ENCODE results near the gene CLPSL2. TPM values are rescaled to one million over a fixed set of nuclear protein-coding genes. Genes with fewer than 3 reads are reported as not detected.
"Not testable (repeated sequence)": the region's sequence is repeated elsewhere in the genome, so short reads cannot be mapped to it uniquely, and the experiment has no call there.

Gene CLPSL2
- total RNA-seq, 4 donors from 2014 or later = not detected

DNA sequence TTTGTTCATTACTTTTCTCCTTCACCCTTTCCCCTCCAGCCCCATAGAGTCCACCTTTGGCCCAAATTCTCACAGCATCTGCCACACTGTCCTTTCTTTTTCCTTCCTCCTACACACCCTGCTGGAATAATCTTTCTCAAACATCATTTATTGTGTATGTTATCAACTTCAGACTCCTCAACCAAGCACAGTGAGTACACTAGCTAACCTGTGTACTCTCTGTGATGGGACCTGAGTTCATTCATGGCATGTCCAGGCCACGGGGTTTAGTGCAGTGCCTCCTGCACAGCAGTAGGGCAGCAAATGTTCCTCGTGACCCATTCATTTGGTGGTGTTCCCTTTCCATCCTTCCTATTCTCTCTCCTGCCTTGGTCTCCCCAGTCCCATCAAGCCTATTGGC lies 46.7 kb upstream of the CLPSL2 start:
- Histone ChIP-seq H3K27ac (peak overlapping the region; percentile 98 to 100 (median 100)), H3K27me3 (no peaks in the 10 kb centered on the region), H3K36me3 (no peaks in the 10 kb centered on the region), H3K9me3 (no peaks in the 10 kb centered on the region), H3K4me1 (peaks cover 17 to 86% (median 73%) of the 10 kb centered on the region in 4 donors), H3K4me3 (no peak overlapping the region)
- TF ChIP-seq POLR2A (IDR thresholded peaks at IDR 0.05) = no peak
- no peak for TF ChIP-seq CTCF (IDR thresholded peaks at IDR 0.05)
- TF ChIP-seq EP300 (IDR thresholded peaks at IDR 0.05) = no peak
- WGBS, 2 donors = 48 to 64% methylated on average over 2 of the region's 2 CpGs
- DNase-seq (ENCODE audit: low spot score in 2 of 2) = no peak

GRCh38 chr6:35730745-35731413 lies 45.5 kb upstream of the CLPSL2 start:
- DNase-seq (ENCODE audit: low spot score in 2 of 2) = peak in 1 of 2 donors; percentile 67
- peak overlapping the region; percentile 50 to 77 (median 64) for H3K4me3 ChIP-seq
- no peaks in the 10 kb centered on the region for H3K27me3 ChIP-seq
- H3K27ac ChIP-seq = peak overlapping the region; percentile 98 to 100 (median 100)
- 7 to 10% methylated on average over 15 of the region's 15 CpGs for WGBS, 2 donors
- no peaks in the 10 kb centered on the region for H3K36me3 ChIP-seq
- no peak for TF ChIP-seq POLR2A (IDR thresholded peaks at IDR 0.05)
- H3K4me1 ChIP-seq = peaks cover 14 to 80% (median 65%) of the 10 kb centered on the region in 4 donors
- no peaks in the 10 kb centered on the region for H3K9me3 ChIP-seq

GRCh38 chr6:35731414-35731735 lies 45.0 kb upstream of the CLPSL2 start:
- Histone ChIP-seq H3K4me1 (peaks cover 14 to 81% (median 62%) of the 10 kb centered on the region in 4 donors), H3K27ac (peak overlapping the region; percentile 98 to 100 (median 100)), H3K27me3 (no peaks in the 10 kb centered on the region), H3K9me3 (no peaks in the 10 kb centered on the region), H3K36me3 (no peaks in the 10 kb centered on the region), H3K4me3 (peak overlapping the region; percentile 50 to 77 (median 64))
- peak; percentile 97 to 100 for DNase-seq (ENCODE audit: low spot score in 2 of 2)
- 0% methylated on average over 17 to 19 of the region's 23 CpGs for WGBS, 2 donors
- TF ChIP-seq CTCF (IDR thresholded peaks at IDR 0.05) = no peak
- peak; percentile 72 to 81 for TF ChIP-seq POLR2A (IDR thresholded peaks at IDR 0.05)
- TF ChIP-seq EP300 (IDR thresholded peaks at IDR 0.05) = peak in 1 of 2 donors; percentile 81

DNA sequence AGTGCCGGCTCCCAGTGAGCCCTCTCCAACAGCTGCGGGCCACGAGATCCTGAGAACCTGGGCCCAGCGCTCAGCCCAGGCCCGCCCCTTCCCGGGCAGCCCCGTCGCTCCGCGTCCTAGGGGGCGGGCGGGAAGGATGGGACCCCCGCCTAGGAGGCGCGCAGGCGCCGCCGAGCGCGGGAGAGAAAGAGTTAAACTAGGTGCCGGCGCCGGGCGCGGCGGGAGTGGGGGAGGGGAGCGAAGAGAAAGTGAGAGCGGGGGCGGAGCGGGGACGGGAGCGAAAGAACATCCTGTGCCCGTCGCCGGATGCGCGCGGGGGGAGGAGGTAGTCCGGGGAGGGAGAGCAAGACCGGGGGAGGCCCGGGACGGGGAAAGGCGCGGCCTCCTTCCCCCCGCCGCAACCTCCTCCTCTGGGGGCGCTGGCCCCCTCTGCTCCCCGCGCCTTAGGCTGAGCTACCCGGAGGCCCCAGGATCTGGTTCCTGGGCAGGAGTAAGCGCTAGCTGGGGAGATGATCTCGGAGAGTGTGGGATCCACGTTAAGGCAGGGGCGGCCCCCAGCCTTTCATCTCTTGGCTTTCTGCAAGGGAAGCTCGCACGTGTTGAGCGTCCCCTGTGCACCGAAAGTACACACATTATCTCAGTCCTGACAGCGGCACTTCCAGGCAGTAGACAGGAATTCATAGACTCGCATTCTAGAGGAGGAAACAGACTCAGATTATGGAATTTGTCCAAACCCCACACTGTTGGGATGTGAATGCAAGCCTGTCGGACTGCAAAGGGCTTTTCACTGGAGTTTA lies 44.5 kb upstream of the CLPSL2 start:
- peak; percentile 97 to 98 for DNase-seq (ENCODE audit: low spot score in 2 of 2)
- Histone ChIP-seq H3K36me3 (no peaks in the 10 kb centered on the region), H3K27me3 (no peaks in the 10 kb centered on the region), H3K9me3 (no peaks in the 10 kb centered on the region), H3K4me3 (peak overlapping the region; percentile 50 to 77 (median 64)), H3K27ac (peak overlapping the region; percentile 98 to 100 (median 100)), H3K4me1 (peaks cover 14 to 77% (median 59%) of the 10 kb centered on the region in 4 donors)
- WGBS, 2 donors = 0 to 1% methylated on average over 54 to 56 of the region's 61 CpGs
- TF ChIP-seq POLR2A (IDR thresholded peaks at IDR 0.05) = peak; percentile 22 to 71
- TF ChIP-seq EP300 (IDR thresholded peaks at IDR 0.05) = peak; percentile 96
- peak in 2 of 5 experiments; percentile 51 to 58 for TF ChIP-seq CTCF (IDR thresholded peaks at IDR 0.05)

GRCh38 chr6:35733633-35734032 lies 42.8 kb upstream of the CLPSL2 start:
- Histone ChIP-seq H3K27me3 (no peaks in the 10 kb centered on the region), H3K36me3 (no peaks in the 10 kb centered on the region), H3K9me3 (no peaks in the 10 kb centered on the region), H3K4me3 (no peak overlapping the region), H3K27ac (peak overlapping the region; percentile 98 to 100 (median 100)), H3K4me1 (peaks cover 14 to 68% (median 51%) of the 10 kb centered on the region in 4 donors)
- no peak for TF ChIP-seq EP300 (IDR thresholded peaks at IDR 0.05)
- TF ChIP-seq CTCF (IDR thresholded peaks at IDR 0.05) = no peak
- no peak for TF ChIP-seq POLR2A (IDR thresholded peaks at IDR 0.05)
- DNase-seq (ENCODE audit: low spot score in 2 of 2) = no peak
- 91 to 93% methylated on average over 8 of the region's 8 CpGs for WGBS, 2 donors

GRCh38 chr6:35734319-35734718 lies 42.1 kb upstream of the CLPSL2 start:
- not testable (repeated sequence) for H3K27me3 ChIP-seq; H3K4me3 ChIP-seq; H3K36me3 ChIP-seq; H3K9me3 ChIP-seq; DNase-seq (ENCODE audit: low spot score in 2 of 2)
- 91 to 96% methylated on average over 12 of the region's 12 CpGs for WGBS, 2 donors
- peaks cover 10 to 61% (median 44%) of the 10 kb centered on the region in 4 donors for H3K4me1 ChIP-seq
- H3K27ac ChIP-seq = peak overlapping the region; percentile 98 to 100 (median 100)

Data from tibial nerve (tissue), 4 donors.